ENCODE measurements around the gene INVS. TPM values are rescaled to one million over a fixed set of nuclear protein-coding genes. Genes with fewer than 3 reads are reported as not detected.

The INVS gene
- total and polyA plus RNA-seq, 2 of the 4 experiments (the other 2 are of a cell fraction): 9.2 to 33.5 TPM

DNA sequence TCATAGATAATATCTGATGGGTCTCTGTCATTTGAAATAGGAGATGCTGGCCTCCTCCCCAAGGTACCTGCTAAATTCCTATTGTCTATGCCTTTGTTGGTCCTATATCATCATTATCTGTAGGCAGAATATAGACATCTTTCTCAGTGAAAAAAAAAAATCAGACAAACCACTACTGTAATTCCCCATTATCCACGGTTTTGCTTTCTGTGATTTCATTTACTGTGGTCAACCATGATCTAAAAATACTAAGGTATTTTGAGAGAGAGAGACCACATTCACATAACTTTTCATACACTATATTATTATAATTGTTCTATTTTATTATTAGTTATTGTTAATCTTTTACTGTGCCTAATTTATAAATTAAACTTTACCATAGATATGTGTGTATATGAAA, 122.5 kb downstream of the INVS start:
- no peak overlapping the region for H2BK20ac ChIP-seq (ENCODE audit: low read depth, low read length)
- ChIA-PET POLR2A (ENCODE audit: unreplicated experiment) (no interaction called here), CTCF (interaction anchor here (0.6 to 0.9 kb wide), 2 partner anchors 27 to 205 kb away, joined by 3 to 4 read pairs; no protein-coding TSS in a partner anchor)
- no peak overlapping the region for H4K8ac ChIP-seq (ENCODE audit: low read depth in 2 of 2, low read length in 2 of 2)
- TF ChIP-seq USF2 (IDR thresholded peaks at IDR 0.05; ENCODE audit: low read depth, low read length) (no peak), NFE2L2 (IDR thresholded peaks at IDR 0.05; ENCODE audit: low read depth, low read length) (no peak), CHD1 (IDR thresholded peaks at IDR 0.05; ENCODE audit: low read depth, low read length) (no peak), FOS (IDR thresholded peaks at IDR 0.05; ENCODE audit: low read depth, low read length) (no peak), MXI1 (IDR thresholded peaks at IDR 0.05; ENCODE audit: borderline replicate concordance, low read depth, low read length) (no peak), SMC3 (IDR thresholded peaks at IDR 0.05; ENCODE audit: low read depth, low read length) (no peak), RFX5 (IDR thresholded peaks at IDR 0.05; ENCODE audit: low read depth, low read length) (no peak), MAFK (IDR thresholded peaks at IDR 0.05; ENCODE audit: low read depth, low read length) (no peak), CEBPB (IDR thresholded peaks at IDR 0.05; ENCODE audit: low read depth, low read length) (no peak), MAZ (IDR thresholded peaks at IDR 0.05; ENCODE audit: borderline replicate concordance, low read depth, low read length) (no peak)
- TF ChIP-seq, protein P1, sequence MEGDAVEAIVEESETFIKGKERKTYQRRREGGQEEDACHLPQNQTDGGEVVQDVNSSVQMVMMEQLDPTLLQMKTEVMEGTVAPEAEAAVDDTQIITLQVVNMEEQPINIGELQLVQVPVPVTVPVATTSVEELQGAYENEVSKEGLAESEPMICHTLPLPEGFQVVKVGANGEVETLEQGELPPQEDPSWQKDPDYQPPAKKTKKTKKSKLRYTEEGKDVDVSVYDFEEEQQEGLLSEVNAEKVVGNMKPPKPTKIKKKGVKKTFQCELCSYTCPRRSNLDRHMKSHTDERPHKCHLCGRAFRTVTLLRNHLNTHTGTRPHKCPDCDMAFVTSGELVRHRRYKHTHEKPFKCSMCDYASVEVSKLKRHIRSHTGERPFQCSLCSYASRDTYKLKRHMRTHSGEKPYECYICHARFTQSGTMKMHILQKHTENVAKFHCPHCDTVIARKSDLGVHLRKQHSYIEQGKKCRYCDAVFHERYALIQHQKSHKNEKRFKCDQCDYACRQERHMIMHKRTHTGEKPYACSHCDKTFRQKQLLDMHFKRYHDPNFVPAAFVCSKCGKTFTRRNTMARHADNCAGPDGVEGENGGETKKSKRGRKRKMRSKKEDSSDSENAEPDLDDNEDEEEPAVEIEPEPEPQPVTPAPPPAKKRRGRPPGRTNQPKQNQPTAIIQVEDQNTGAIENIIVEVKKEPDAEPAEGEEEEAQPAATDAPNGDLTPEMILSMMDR (conservative IDR thresholded peaks at IDR 0.05; ENCODE audit: low read depth, low read length): no peak
- in situ Hi-C loops (cut with MboI; ENCODE audit: low sequenced_read_pairs): loop anchor here (10.0 to 25.0 kb wide), 3 partner anchors 197 to 959 kb away; partner anchors contain the start of gene NR4A3
- H4K5ac ChIP-seq (ENCODE audit: low read depth, low read length): no peak overlapping the region
- no peak overlapping the region for H3K4ac ChIP-seq (ENCODE audit: low read depth, low read length)
- no peak for ATAC-seq (ENCODE audit: low read depth)
- H3K4me1 ChIP-seq (ENCODE audit: control insufficient read depth, insufficient read depth, low read length): peaks cover 2% of the 10 kb centered on the region
- H4K91ac ChIP-seq (ENCODE audit: insufficient read depth, low read depth, low read length): no peak overlapping the region
- H2AK5ac ChIP-seq (ENCODE audit: low read depth, low read length): no peak overlapping the region
- peaks cover 2% of the 10 kb centered on the region; the same call in 1 of the 2 replicates for H3K36me3 ChIP-seq (ENCODE audit: control insufficient read depth, insufficient read depth, low read length)
- no peaks in the 10 kb centered on the region for H4K20me1 ChIP-seq (ENCODE audit: insufficient read depth, low read length)
- H3K4me3 ChIP-seq (ENCODE audit: insufficient read depth, low read depth, low read length): no peak overlapping the region
- no peak overlapping the region for H3K9ac ChIP-seq (ENCODE audit: low read depth, low read length)
- H2BK5ac ChIP-seq (ENCODE audit: low read depth, low read length, poor library complexity, severe bottlenecking): no peak overlapping the region
- H3K9me3 ChIP-seq (ENCODE audit: control insufficient read depth, insufficient read depth, low read length): no peaks in the 10 kb centered on the region
- H3K14ac ChIP-seq (replicated peaks; ENCODE audit: low read depth, low read length): no peak overlapping the region
- WGBS, 2 experiments (ENCODE audit: extremely low coverage in 2 of 2, insufficient read length in 1 of 2): no CpG with 5 or more reads among the region's 1 CpG
- intact Hi-C loops (cut with micrococcal nuclease): loop anchor here (5.0 kb wide), 6 partner anchors 101 to 954 kb away; partner anchors contain the start of gene NR4A3
- H3K27ac ChIP-seq (ENCODE audit: insufficient read depth, low read length): no peak overlapping the region
- H3K4me2 ChIP-seq (ENCODE audit: low read depth, low read length): no peak overlapping the region
- no peak overlapping the region for H2BK15ac ChIP-seq (ENCODE audit: low read depth, low read length)
- H3K79me1 ChIP-seq (ENCODE audit: low read depth in 1 of 2, low read length in 2 of 2): no peaks in the 10 kb centered on the region; a peak in 1 of 4 replicates
- H2AFZ ChIP-seq (replicated peaks; ENCODE audit: low read length, poor library complexity): no peak overlapping the region
- no peak for DNase-seq
- no peaks in the 10 kb centered on the region for H3K9me1 ChIP-seq (ENCODE audit: insufficient read depth, low read length)
- no peak overlapping the region for H2BK120ac ChIP-seq (ENCODE audit: low read depth, low read length)
- dilution Hi-C loops (cut with HindIII; ENCODE audit: low sequenced_read_pairs, unreplicated experiment): no loop called here
- H3K56ac ChIP-seq (ENCODE audit: extremely low read depth, insufficient read depth, low read length): no peak overlapping the region
- no peak overlapping the region for H2AK9ac ChIP-seq (replicated peaks; ENCODE audit: low read depth, low read length, poor library complexity)
- no peaks in the 10 kb centered on the region for H3K27me3 ChIP-seq (ENCODE audit: control insufficient read depth, insufficient read depth, low read length)
- H3K18ac ChIP-seq (ENCODE audit: low read depth, low read length): no peak overlapping the region
- BruUV-seq (replicated peaks): no TSS peak
- H3K23ac ChIP-seq (ENCODE audit: low read depth, low read length): no peak overlapping the region
